Spleen (tissue), 11 donors: ENCODE results near the gene ATP6V0E1. TPM values are rescaled to one million over a fixed set of nuclear protein-coding genes. Genes with fewer than 3 reads are reported as not detected.
"Not testable (repeated sequence)": the region's sequence is repeated elsewhere in the genome, so short reads cannot be mapped to it uniquely, and the experiment has no call there.

ENCODE experiments used
- DNase-seq: peaks from one replicate; pipeline ENCODE4 v3.0.0-alpha.2; 2020
- H3K27ac ChIP-seq, 8 donors: fragments of 200-600 bp; sonication (generic) in 7 of 8; 1 replicate in 4 of 8; 2 replicates in 4 of 8; pipeline versions ENCODE4 v1.5.0 to v1.8.0; 2016 to 2021; ENCODE audit warnings: inconsistent platforms in 4 of 8, mild to moderate bottlenecking in 4 of 8, moderate library complexity in 1 of 8
- H3K27me3 ChIP-seq, 7 donors: fragments of 200-600 bp; sonication (generic) in 6 of 7; replicated peaks in 1 of 7; 1 replicate in 4 of 7; 2 replicates in 3 of 7; pipeline versions ENCODE4 v1.5.0 to v1.8.0; 2016 to 2021; ENCODE audit warnings: inconsistent platforms in 3 of 7, mild to moderate bottlenecking in 1 of 7
- H3K36me3 ChIP-seq, 6 donors: fragments of 200-600 bp; sonication (generic) in 5 of 6; 1 replicate in 4 of 6; 2 replicates in 2 of 6; pipeline versions ENCODE4 v1.5.0 to v1.8.0; 2016 to 2021; ENCODE audit warnings: inconsistent platforms in 2 of 6
- H3K4me1 ChIP-seq, 6 donors: fragments of 200-600 bp; sonication (generic) in 5 of 6; 1 replicate in 3 of 6; 2 replicates in 3 of 6; pipeline versions ENCODE4 v1.5.0 to v1.8.0; 2016 to 2021; ENCODE audit warnings: inconsistent platforms in 3 of 6
- H3K4me3 ChIP-seq, 8 donors: fragments of 200-600 bp; sonication (generic) in 7 of 8; 1 replicate in 4 of 8; 2 replicates in 4 of 8; pipeline versions ENCODE4 v1.5.0 to v1.8.0; 2016 to 2021; ENCODE audit warnings: inconsistent platforms in 4 of 8, mild to moderate bottlenecking in 4 of 8, moderate library complexity in 2 of 8
- H3K9me3 ChIP-seq, 8 donors: fragments of 200-600 bp; sonication (generic) in 7 of 8; 1 replicate in 4 of 8; 2 replicates in 4 of 8; pipeline versions ENCODE4 v1.5.0 to v1.8.0; 2016 to 2021; ENCODE audit warnings: inconsistent platforms in 4 of 8
- CTCF ChIP-seq, 11 experiments: fragments of 200-600 bp in 7 of 11; fragments of 450-650 bp in 4 of 11; sonication (generic) in 4 of 11; IDR thresholded peaks in 8 of 11; conservative IDR thresholded peaks in 3 of 11; 1 replicate in 7 of 11; 2 replicates in 4 of 11; pipeline versions ENCODE4 v1.4.0 to v1.8.0; 2016 to 2021; ENCODE audit warnings: antibody characterized with exemption in 11 of 11, inconsistent platforms in 4 of 11, mild to moderate bottlenecking in 1 of 11
- POLR2A ChIP-seq, 3 donors: fragments of 450-650 bp; IDR thresholded peaks; one replicate each; pipeline ENCODE4 v1.5.1; 2017; ENCODE audit warnings: antibody characterized with exemption in 3 of 3, mild to moderate bottlenecking in 1 of 3
- POLR2AphosphoS5 ChIP-seq, 3 donors: sonication (generic); formaldehyde crosslinking; IDR thresholded peaks; one replicate each; pipeline ENCODE4 v1.5.1; 2017; ENCODE audit warnings: antibody characterized with exemption in 3 of 3
- WGBS, 5 donors: extraction: QIAGEN DNeasy Blood & Tissue Kit in 3 of 5; methylation state at CpG; one replicate each; pipeline versions ENCODE4 v1.1.5 to v1.1.7; 2013 to 2018; 5-methylcytosine and 5-hydroxymethylcytosine counted together
- intact Hi-C: fragments of 100-400 bp; cut with DNase I; formaldehyde crosslinking; loops from one replicate; pipeline ENCODE4 v1.15.0; 2023; ENCODE audit warnings: low total_unique reads
- polyA plus RNA-seq, 3 donors: library from polyadenylated mRNA; stranded (reverse); fragments of 200-250 nt; gene quantifications; one replicate each; pipeline ENCODE4 v1.2.1, GENCODE V29; 2013
- total RNA-seq, 7 donors: library from RNA; depleted of rRNA in 3 of 7; stranded (reverse); fragments of >200 nt in 3 of 7; fragmentation: NEBNext Ultra II Directional in 4 of 7; extraction: Animal tissue kit (Norgen Biotek cat#: 25700) in 4 of 7; gene quantifications; one replicate each; pipeline versions ENCODE4 v1.1.0 to v1.2.1, GENCODE V29; 2016 to 2021
- donor health status: healthy with polysubstance abuse.
- donor health status: DM: no; HTN: no; CAD: no; lungs with moderate emphysema.
- donor health status: DM: no; HTN: no; CAD: no.
- donor health status: Bipolar disorder and iron deficiency.
- donor health status: healthy.
- donor health status: DM: no; HTN: no; CAD: no.
- donor health status: DM: yes; HTN: yes; CAD: no.

The ATP6V0E1 gene
- total and polyA plus RNA-seq, 10 donors = 185 to 314 (median 212) TPM

- intact Hi-C loops = no loop called here
- Histone ChIP-seq H3K27me3 (no peaks in the 10 kb centered on the region), H3K27ac (peak overlapping the region in 7 of 8 donors; percentile 58 to 90 (median 78)), H3K4me3 (no peak overlapping the region), H3K4me1 (peaks cover 7 to 100% (median 79%) of the 10 kb centered on the region in 6 donors), H3K9me3 (no peaks in the 10 kb centered on the region), H3K36me3 (peaks cover 0 to 9% (median under 1%) of the 10 kb centered on the region in 6 donors)
- no peak for DNase-seq
- TF ChIP-seq CTCF (IDR thresholded peaks at IDR 0.05 in 8 of 11, conservative IDR thresholded peaks at IDR 0.05 in 3 of 11) = no peak
- TF ChIP-seq POLR2A (IDR thresholded peaks at IDR 0.05) = no peak
- TF ChIP-seq POLR2AphosphoS5 (IDR thresholded peaks at IDR 0.05) = no peak
- 53 to 86% (median 68%) methylated on average over 4 of the region's 4 CpGs for WGBS, 5 donors
Observed at GRCh38 chr5:173014671-173015070, 31.1 kb downstream of the ATP6V0E1 start.

DNA sequence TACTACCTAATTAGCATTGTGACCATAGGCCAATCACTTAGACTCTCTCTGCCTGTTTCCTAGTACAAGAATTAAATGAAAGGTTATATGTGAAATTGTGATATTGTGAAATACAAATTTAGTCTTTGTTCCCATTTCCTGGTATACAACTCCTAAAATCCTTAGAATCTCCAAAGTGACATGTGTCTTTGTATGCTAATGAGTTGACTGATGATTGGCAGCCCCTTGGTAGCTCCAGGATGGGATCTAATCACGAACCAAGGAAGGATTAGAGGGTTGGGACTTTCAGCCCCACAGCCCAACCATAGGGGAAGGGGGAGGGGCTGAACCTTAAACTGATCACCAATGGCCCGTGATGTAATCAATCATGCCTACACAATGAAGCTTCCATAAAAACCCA is 31.6 kb downstream of the ATP6V0E1 start:
- no peak for DNase-seq
- no peaks in the 10 kb centered on the region for H3K9me3 ChIP-seq
- H3K27me3 ChIP-seq = no peaks in the 10 kb centered on the region
- intact Hi-C loops = no loop called here
- no peak overlapping the region for H3K4me3 ChIP-seq
- H3K4me1 ChIP-seq = peaks cover 7 to 100% (median 74%) of the 10 kb centered on the region in 6 donors
- TF ChIP-seq POLR2AphosphoS5 (IDR thresholded peaks at IDR 0.05) (no peak), CTCF (IDR thresholded peaks at IDR 0.05 in 8 of 11, conservative IDR thresholded peaks at IDR 0.05 in 3 of 11) (no peak), POLR2A (IDR thresholded peaks at IDR 0.05) (no peak)
- peak overlapping the region in 7 of 8 donors; percentile 62 to 90 (median 78) for H3K27ac ChIP-seq
- peaks cover 0 to 15% (median 4%) of the 10 kb centered on the region in 6 donors for H3K36me3 ChIP-seq
- WGBS, 5 donors = 86 to 95% (median 89%) methylated on average over 2 of the region's 2 CpGs

GRCh38 chr5:173015598-173016455 is 32.3 kb downstream of the ATP6V0E1 start:
- Histone ChIP-seq H3K27ac (peak overlapping the region in 7 of 8 donors; percentile 21 to 90 (median 77)), H3K36me3 (peaks cover 0 to 21% (median 10%) of the 10 kb centered on the region in 6 donors), H3K9me3 (no peaks in the 10 kb centered on the region), H3K4me1 (peaks cover 7 to 96% (median 67%) of the 10 kb centered on the region in 6 donors), H3K4me3 (no peak overlapping the region), H3K27me3 (no peaks in the 10 kb centered on the region)
- intact Hi-C loops = no loop called here
- DNase-seq = no peak
- TF ChIP-seq POLR2AphosphoS5 (IDR thresholded peaks at IDR 0.05) (peak in 1 of 3 donors; percentile 9), POLR2A (IDR thresholded peaks at IDR 0.05) (no peak)
- WGBS, 5 donors = 91 to 95% (median 92%) methylated on average over 13 of the region's 13 CpGs

- intact Hi-C loops = no loop called here
- H3K27ac ChIP-seq = peak overlapping the region in 7 of 8 donors; percentile 21 to 90 (median 77)
- 47 to 66% (median 55%) methylated on average over 4 of the region's 4 CpGs for WGBS, 5 donors
- peaks cover 0 to 29% (median 18%) of the 10 kb centered on the region in 6 donors for H3K36me3 ChIP-seq
- no peak for DNase-seq
- H3K4me1 ChIP-seq = peaks cover 7 to 88% (median 60%) of the 10 kb centered on the region in 6 donors
- TF ChIP-seq CTCF (IDR thresholded peaks at IDR 0.05 in 8 of 11, conservative IDR thresholded peaks at IDR 0.05 in 3 of 11) (no peak), POLR2AphosphoS5 (IDR thresholded peaks at IDR 0.05) (no peak), POLR2A (IDR thresholded peaks at IDR 0.05) (no peak)
- H3K27me3 ChIP-seq = no peaks in the 10 kb centered on the region
- H3K4me3 ChIP-seq = no peak overlapping the region
- no peaks in the 10 kb centered on the region for H3K9me3 ChIP-seq
Observed at GRCh38 chr5:173016598-173017046, 33.1 kb downstream of the ATP6V0E1 start.

DNA sequence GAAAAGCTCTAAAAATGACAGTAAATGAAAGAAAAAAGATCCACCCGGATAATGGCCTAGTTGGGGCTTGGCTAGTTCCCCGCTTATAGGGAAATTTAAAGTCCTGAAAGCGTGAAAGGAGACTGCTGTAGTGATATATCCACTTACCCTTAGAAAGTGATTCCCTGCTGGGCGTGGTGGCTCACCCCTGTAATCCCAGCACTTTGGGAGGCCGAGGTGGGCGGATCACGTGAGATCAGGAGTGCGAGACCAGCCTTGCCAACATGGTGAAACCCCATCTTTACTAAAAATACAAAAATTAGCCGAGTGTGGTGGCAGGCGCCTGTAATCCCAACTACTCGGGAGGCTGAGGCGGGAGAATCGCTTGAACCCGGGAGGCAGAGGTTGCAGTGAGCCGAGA is 33.5 kb downstream of the ATP6V0E1 start:
- 89 to 97% (median 96%) methylated on average over 15 of the region's 15 CpGs for WGBS, 5 donors
- H3K4me3 ChIP-seq, H3K27me3 ChIP-seq, intact Hi-C loops, DNase-seq, H3K9me3 ChIP-seq: not testable (repeated sequence)
- Histone ChIP-seq H3K27ac (peak overlapping the region in 7 of 8 donors; percentile 21 to 90 (median 77)), H3K36me3 (peaks cover 0 to 34% (median 22%) of the 10 kb centered on the region in 6 donors), H3K4me1 (peaks cover 7 to 88% (median 57%) of the 10 kb centered on the region in 6 donors)
